Gastroesophageal sphincter (tissue), 3 donors: ENCODE measurements around the gene ABCG1.

Experiments
- CTCF ChIP-seq, 4 experiments: fragments of 200-600 bp in 2 of 4; fragments of 450-650 bp in 2 of 4; sonication (generic) in 1 of 4; IDR thresholded peaks; one replicate each; pipeline ENCODE4 v1.5.1; 2017 to 2019; ENCODE audit warnings: antibody characterized with exemption in 4 of 4, mild to moderate bottlenecking in 2 of 4, moderate library complexity in 2 of 4
- EP300 ChIP-seq: sonication (generic); formaldehyde crosslinking; IDR thresholded peaks from one replicate; pipeline ENCODE4 v1.6.1; 2017; ENCODE audit warnings: antibody characterized with exemption, mild to moderate bottlenecking
- POLR2A ChIP-seq, 2 donors: fragments of 450-650 bp; IDR thresholded peaks; one replicate each; pipeline ENCODE4 v1.6.1; 2017; ENCODE audit warnings: antibody characterized with exemption in 2 of 2, mild to moderate bottlenecking in 2 of 2, moderate library complexity in 1 of 2
- POLR2AphosphoS5 ChIP-seq: sonication (generic); formaldehyde crosslinking; IDR thresholded peaks from one replicate; pipeline ENCODE4 v1.6.1; 2017; ENCODE audit warnings: antibody characterized with exemption

GRCh38 chr21:42254651-42255601 lies 36.0 kb downstream of the ABCG1 start:
- no peak for TF ChIP-seq CTCF (IDR thresholded peaks at IDR 0.05)
- TF ChIP-seq POLR2A (IDR thresholded peaks at IDR 0.05), result no peak
- TF ChIP-seq EP300, result no peak
- TF ChIP-seq POLR2AphosphoS5, result no peak
